Endothelial cell of umbilical vein (primary cell): ENCODE measurements around the gene DAAM1. TPM values are rescaled to one million over a fixed set of nuclear protein-coding genes. Genes with fewer than 3 reads are reported as not detected.

Source experiments
- BruUV-seq: library from RNA; stranded (reverse); fragments of 400-500 nt; replicated peaks from 2 replicates; lab custom pipeline; 2021; lab: Mats Ljungman, UMichigan
- CTCF ChIA-PET: fragments of 300-600, 350-600 bp; sonication (Branson Sonifier 250); formaldehyde crosslinking; loops from one replicate; lab custom pipeline; 2021; ENCODE audit warnings: antibody characterized with exemption, inconsistent platforms; lab: Charles Lee
- POLR2A ChIA-PET: fragments of 300-600, 350-600 bp; sonication (Branson Sonifier 250); formaldehyde crosslinking; loops from one replicate; lab custom pipeline; 2021; ENCODE audit warnings: antibody characterized with exemption, inconsistent platforms; lab: Charles Lee
- DNase-seq: peaks from one replicate; pipeline ENCODE4 v3.0.0-alpha.2; 2011; ENCODE audit warnings: low read depth, low spot score
- FAIRE-seq: peaks from 2 replicates; lab custom pipeline; 2011; peaks lifted over from hg19 to GRCh38; lab: Jason Lieb, UNC
- H2AFZ ChIP-seq: 2 replicates; pipeline ENCODE4 v1.6.0; 2012; ENCODE audit warnings: low read depth, low read length, control low read depth, inconsistent platforms
- H3K27ac ChIP-seq: 2 replicates; pipeline ENCODE4 v1.5.1; 2011; ENCODE audit warnings: low read depth, mild to moderate bottlenecking, control low read depth, low read length, moderate library complexity; ENCODE audit not compliant: insufficient read depth
- H3K27me3 ChIP-seq, 2 experiments: 2 replicates each; pipeline versions ENCODE4 v1.6.0 to v1.6.1; 2011; ENCODE audit warnings: low read length in 2 of 2, mixed read lengths in 1 of 2; ENCODE audit not compliant: control insufficient read depth in 2 of 2, insufficient read depth in 2 of 2
- H3K36me3 ChIP-seq, 2 experiments: 2 replicates in 1 of 2; 3 replicates in 1 of 2; pipeline ENCODE4 v1.5.1; 2011; ENCODE audit warnings: low read length in 2 of 2, mild to moderate bottlenecking in 1 of 2, moderate library complexity in 1 of 2; ENCODE audit not compliant: control insufficient read depth in 2 of 2, insufficient read depth in 2 of 2; ENCODE audit errors: extremely low read depth in 1 of 2
- H3K4me1 ChIP-seq: 3 replicates; pipeline ENCODE4 v1.5.1; 2011; ENCODE audit warnings: mild to moderate bottlenecking, low read length; ENCODE audit not compliant: control insufficient read depth, insufficient read depth; ENCODE audit errors: extremely low read depth
- H3K4me2 ChIP-seq: 2 replicates; pipeline ENCODE4 v1.6.1; 2011; ENCODE audit warnings: low read length, control low read depth, mixed read lengths; ENCODE audit not compliant: insufficient read depth
- H3K4me3 ChIP-seq, 3 experiments: fragments of 200-600 bp in 1 of 3; sonication (generic), shearing (Covaris generic) in 1 of 3; replicated peaks in 1 of 3; 2 replicates each; pipeline ENCODE4 v1.5.1; 2011 to 2016; ENCODE audit warnings: control low read depth in 3 of 3, low read length in 3 of 3, mild to moderate bottlenecking in 2 of 3, inconsistent platforms in 1 of 3, low read depth in 1 of 3, moderate library complexity in 1 of 3; ENCODE audit not compliant: insufficient read depth in 1 of 3
- H3K79me2 ChIP-seq: 2 replicates; pipeline ENCODE4 v1.6.0; 2012; ENCODE audit warnings: low read length, inconsistent platforms; ENCODE audit not compliant: control insufficient read depth, insufficient read depth
- H3K9ac ChIP-seq: replicated peaks from 2 replicates; pipeline ENCODE3; 2011; ENCODE audit warnings: low read length, control low read depth; ENCODE audit not compliant: insufficient read depth; ENCODE audit errors: extremely low read depth
- H3K9me1 ChIP-seq: replicated peaks from 3 replicates; pipeline ENCODE4 v1.6.0; 2011; ENCODE audit warnings: mild to moderate bottlenecking, low read length; ENCODE audit not compliant: control insufficient read depth, insufficient read depth; ENCODE audit errors: extremely low read depth
- H3K9me3 ChIP-seq: replicated peaks from 2 replicates; pipeline ENCODE4 v1.5.1; 2012; ENCODE audit warnings: low read length, inconsistent platforms; ENCODE audit not compliant: control insufficient read depth, insufficient read depth
- H4K20me1 ChIP-seq: replicated peaks from 2 replicates; pipeline ENCODE3; 2011; ENCODE audit warnings: mild to moderate bottlenecking, low read length; ENCODE audit not compliant: control insufficient read depth, insufficient read depth; ENCODE audit errors: extremely low read depth
- CTCF ChIP-seq, 2 donors: IDR thresholded peaks; 1 replicate in 1 of 2; 2 replicates in 1 of 2; pipeline ENCODE4 v1.5.1; 2011; ENCODE audit warnings: low read length in 2 of 2, mild to moderate bottlenecking in 2 of 2, moderate library complexity in 2 of 2, control low read depth in 1 of 2, inconsistent platforms in 1 of 2, low read depth in 1 of 2; ENCODE audit not compliant: insufficient read depth in 1 of 2; ENCODE audit errors: extremely low read depth in 1 of 2
- EZH2 ChIP-seq: IDR thresholded peaks from 2 replicates; pipeline ENCODE4 v1.6.1; 2012; ENCODE audit warnings: borderline replicate concordance, low read depth, mild to moderate bottlenecking, moderate library complexity, low read length, inconsistent platforms; ENCODE audit not compliant: severe bottlenecking
- FOS ChIP-seq: IDR thresholded peaks from 2 replicates; pipeline ENCODE4 v1.6.1; 2011; ENCODE audit warnings: mild to moderate bottlenecking, low read length, moderate library complexity, borderline replicate concordance; ENCODE audit not compliant: insufficient read depth
- GATA2 ChIP-seq: IDR thresholded peaks from 2 replicates; pipeline ENCODE4 v1.7.0; 2011; ENCODE audit warnings: low read depth, mild to moderate bottlenecking, moderate library complexity, mixed read lengths, low read length; ENCODE audit not compliant: insufficient read length, insufficient read depth
- JUN ChIP-seq: IDR thresholded peaks from 2 replicates; pipeline ENCODE4 v1.6.1; 2011; ENCODE audit warnings: borderline replicate concordance, low read depth; ENCODE audit not compliant: insufficient read length, insufficient read depth
- MAX ChIP-seq: IDR thresholded peaks from 2 replicates; pipeline ENCODE4 v1.6.1; 2011; ENCODE audit not compliant: insufficient read depth, insufficient read length
- MYC ChIP-seq: IDR thresholded peaks from one replicate; pipeline ENCODE4 v1.6.1; 2011; ENCODE audit warnings: mild to moderate bottlenecking, low read depth, low read length
- POLR2A ChIP-seq: IDR thresholded peaks from 2 replicates; pipeline ENCODE4 v1.6.1; 2012; ENCODE audit warnings: low read depth, mild to moderate bottlenecking, control low read depth, low read length
- POLR2AphosphoS5 ChIP-seq: IDR thresholded peaks from 2 replicates; pipeline ENCODE4 v1.6.1; 2012; ENCODE audit warnings: low read depth, mild to moderate bottlenecking, control low read depth, low read length, moderate library complexity; ENCODE audit not compliant: insufficient read depth
- dilution Hi-C: fragments of 300-500 bp; cut with MboI; formaldehyde crosslinking; loops from one replicate; pipeline ENCODE4 v1.15.0; 2019; ENCODE audit warnings: low sequenced_read_pairs; ENCODE audit not compliant: extremely low pct_ligation_motif_present
- intact Hi-C: fragments of 100-400 bp; cut with micrococcal nuclease; formaldehyde crosslinking; loops from one replicate; pipeline ENCODE4 v1.10.0; 2022
- polyA plus RNA-seq, 4 experiments: library from polyadenylated mRNA; depleted of rRNA in 3 of 4; stranded (reverse) in 3 of 4; unstranded in 1 of 4; fragments of >200 nt; gene quantifications; 2 replicates each; pipeline versions ENCODE4 v1.2.1 to v1.2.3, GENCODE V29; 2011 to 2012; ENCODE audit warnings: missing spikeins in 1 of 4
- total RNA-seq: library from RNA; stranded (reverse); gene quantifications from 2 replicates; pipeline ENCODE4 v1.2.3, GENCODE V29; 2021

Gene DAAM1
- total and polyA plus RNA-seq, 2 donors (not counting 3 experiments of a cell fraction or from before 2014, with no cell fraction given) = 10.2 to 25.3 TPM

- no peak for FAIRE-seq
- Histone ChIP-seq H3K36me3 (no peaks in the 10 kb centered on the region), H3K4me2 (no peak overlapping the region), H2AFZ (no peak overlapping the region), H3K9ac (no peak overlapping the region), H3K9me1 (no peaks in the 10 kb centered on the region), H3K9me3 (no peaks in the 10 kb centered on the region), H3K4me1 (no peaks in the 10 kb centered on the region), H3K79me2 (no peaks in the 10 kb centered on the region), H3K27me3 (no peaks in the 10 kb centered on the region), H3K4me3 (no peak overlapping the region), H4K20me1 (no peaks in the 10 kb centered on the region), H3K27ac (no peak overlapping the region)
- ChIA-PET CTCF (no interaction called here), POLR2A (no interaction called here)
- no peak for TF ChIP-seq EZH2
- no peak for TF ChIP-seq JUN
- no peak for TF ChIP-seq MAX
- no peak for TF ChIP-seq FOS
- no peak for TF ChIP-seq MYC
- TF ChIP-seq POLR2A = no peak
- no peak for TF ChIP-seq CTCF (IDR thresholded peaks at IDR 0.05; ENCODE audit: extremely low read depth in 1 of 2, insufficient read depth in 1 of 2, low read depth in 1 of 2, low read length in 2 of 2)
- no peak for TF ChIP-seq GATA2
- TF ChIP-seq POLR2AphosphoS5 = no peak
- dilution Hi-C loops = no loop called here
- DNase-seq = no peak
- intact Hi-C loops = no loop called here
- BruUV-seq = no TSS peak
Observed at GRCh38 chr14:59389936-59390335, 201.5 kb downstream of the DAAM1 start.
